Spleen (tissue), 7 donors: ENCODE results near the gene CUBN.

Source experiments
- CTCF ChIP-seq, 11 experiments: fragments of 200-600 bp in 7 of 11; fragments of 450-650 bp in 4 of 11; sonication (generic) in 4 of 11; IDR thresholded peaks in 8 of 11; conservative IDR thresholded peaks in 3 of 11; 1 replicate in 7 of 11; 2 replicates in 4 of 11; pipeline versions ENCODE4 v1.4.0 to v1.8.0; 2016 to 2021; ENCODE audit warnings: antibody characterized with exemption in 11 of 11, inconsistent platforms in 4 of 11, mild to moderate bottlenecking in 1 of 11
- POLR2A ChIP-seq, 3 donors: fragments of 450-650 bp; IDR thresholded peaks; one replicate each; pipeline ENCODE4 v1.5.1; 2017; ENCODE audit warnings: antibody characterized with exemption in 3 of 3, mild to moderate bottlenecking in 1 of 3
- POLR2AphosphoS5 ChIP-seq, 3 donors: sonication (generic); formaldehyde crosslinking; IDR thresholded peaks; one replicate each; pipeline ENCODE4 v1.5.1; 2017; ENCODE audit warnings: antibody characterized with exemption in 3 of 3
- donor health status: DM: no; HTN: no; CAD: no; lungs with moderate emphysema.
- donor health status: DM: no; HTN: no; CAD: no.
- donor health status: DM: no; HTN: no; CAD: no.

- no peak for TF ChIP-seq CTCF (IDR thresholded peaks at IDR 0.05 in 8 of 11, conservative IDR thresholded peaks at IDR 0.05 in 3 of 11)
- TF ChIP-seq POLR2A (IDR thresholded peaks at IDR 0.05), result no peak
- no peak for TF ChIP-seq POLR2AphosphoS5 (IDR thresholded peaks at IDR 0.05)
These were observed 100.8 kb downstream of the CUBN start for GRCh38 chr10:17028798-17029197.
